SK-N-MC (cell line): ENCODE results near the gene TKTL2.
"Not testable (repeated sequence)": the region's sequence is repeated elsewhere in the genome, so short reads cannot be mapped to it uniquely, and the experiment has no call there.

Experiments used
- EZH2 ChIP-seq: fragments of 200-600 bp; sonication (generic); IDR thresholded peaks from one replicate; pipeline ENCODE4 v1.6.1; 2017; ENCODE audit warnings: antibody characterized with exemption
- POLR2AphosphoS5 ChIP-seq: IDR thresholded peaks from 2 replicates; pipeline ENCODE4 v1.6.1; 2012; ENCODE audit warnings: mild to moderate bottlenecking, low read depth, low read length, borderline replicate concordance

DNA sequence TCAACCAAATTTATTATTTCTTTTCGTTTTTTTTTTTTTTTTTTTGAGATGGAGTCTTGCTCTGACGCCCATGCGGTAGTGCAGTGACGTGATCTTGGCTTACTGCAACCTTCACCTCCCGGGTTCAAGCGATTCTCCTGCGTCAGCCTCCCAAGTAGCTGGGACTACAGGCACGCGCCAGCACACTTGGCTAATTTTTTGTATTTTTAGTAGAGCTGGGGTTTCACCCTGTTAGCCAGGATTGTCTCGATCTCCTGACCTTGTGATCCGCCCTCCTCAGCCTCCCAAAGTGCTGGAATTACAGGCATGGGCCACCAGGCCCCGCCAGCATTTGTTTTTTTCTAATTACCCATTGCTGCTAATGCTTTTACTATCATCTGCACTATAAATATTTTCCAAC, 26.5 kb downstream of the TKTL2 start:
- TF ChIP-seq EZH2, POLR2AphosphoS5: not testable (repeated sequence)
